GM19468 (cell line): Measurements from ENCODE around the gene MAGEA6.
"Not testable (repeated sequence)": the region's sequence is repeated elsewhere in the genome, so short reads cannot be mapped to it uniquely, and the experiment has no call there.

Source experiments
- ATAC-seq: cut with Tn5 transposase; IDR thresholded peaks from one replicate; pipeline ENCODE4 v1.9.1; 2021; ENCODE audit warnings: mild to moderate bottlenecking, moderate library complexity, moderate number of reproducible peaks; ENCODE audit not compliant: unreplicated experiment; ENCODE audit errors: extremely low read depth

Gene MAGEA6

GRCh38 chrX:152734143-152734858 is 35.2 kb downstream of the MAGEA6 start:
- not testable (repeated sequence) for ATAC-seq

DNA sequence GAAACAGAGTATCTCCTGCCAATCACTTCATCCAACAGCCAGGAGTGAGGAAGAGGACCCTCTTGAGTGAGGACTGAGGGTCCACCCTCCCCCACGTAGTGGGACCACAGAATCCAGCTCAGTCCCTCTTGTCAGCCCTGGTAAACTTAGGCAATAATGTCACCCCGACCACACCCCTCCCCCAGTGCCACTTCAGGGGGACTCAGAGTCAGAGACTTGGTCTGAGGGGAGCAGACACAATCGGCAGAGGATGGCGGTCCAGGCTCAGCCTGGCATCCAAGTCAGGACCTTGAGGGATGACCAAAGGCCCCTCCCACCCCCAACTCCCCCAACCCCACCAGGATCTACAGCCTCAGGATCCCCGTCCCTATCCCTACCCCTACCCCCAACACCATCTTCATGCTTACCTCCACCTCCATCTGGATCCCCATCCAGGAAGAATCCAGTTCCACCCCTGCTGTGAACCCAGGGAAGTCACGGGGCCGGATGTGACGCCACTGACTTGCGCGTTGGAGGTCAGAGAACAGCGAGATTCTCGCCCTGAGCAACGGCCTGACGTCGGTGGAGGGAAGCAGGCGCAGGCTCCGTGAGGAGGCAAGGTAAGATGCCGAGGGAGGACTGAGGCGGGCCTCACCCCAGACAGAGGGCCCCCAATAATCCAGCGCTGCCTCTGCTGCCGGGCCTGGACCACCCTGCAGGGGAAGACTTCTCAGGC is 36.1 kb downstream of the MAGEA6 start, which contains the start of the genes CSAG1 and MAGEA12:
TSS of gene CSAG1 (minus strand) at position 461 of the 715 bp plus-strand sequence. CDS start 1,261 bp downstream, outside the sequence.
TSS of gene MAGEA12 (plus strand) at position 497 of the 715 bp plus-strand sequence. CDS start 2,405 bp downstream, outside the sequence.
- no peak for ATAC-seq

DNA sequence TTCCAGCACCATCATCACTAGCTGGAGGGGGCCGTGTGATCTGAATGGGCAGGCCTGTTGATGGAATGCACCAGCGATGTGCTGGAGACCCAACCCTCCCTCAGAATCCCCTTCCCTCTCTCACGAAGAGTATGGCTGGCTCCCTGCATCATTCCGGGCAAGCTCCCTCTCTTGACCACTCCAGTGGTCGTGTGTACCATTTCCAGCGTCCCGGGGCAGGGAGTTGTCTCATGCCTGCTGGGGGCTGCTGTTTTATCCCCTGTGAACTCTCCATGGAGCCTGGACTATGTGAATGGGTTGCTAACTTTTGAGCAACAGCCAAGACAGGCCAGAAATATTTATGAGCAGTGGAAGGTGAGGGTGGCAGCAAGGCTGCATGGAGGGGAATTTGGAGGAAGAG is 44.1 kb downstream of the MAGEA6 start:
- ATAC-seq = no peak
